Measurements from ENCODE around the gene ETS1. TPM values are rescaled to one million over a fixed set of nuclear protein-coding genes. Genes with fewer than 3 reads are reported as not detected.
A peak's percentile ranks its signal among the peaks of the same experiment; 100 is the strongest.

The ETS1 gene
- polyA plus RNA-seq, 4 donors, result 5.1 to 31.5 (median 20.9) TPM

GRCh38 chr11:128585498-128586238 is 1.7 kb downstream of the ETS1 start:
- DNase-seq (no peak), FAIRE-seq (no peak)
- Histone ChIP-seq H3K4me1 (ENCODE audit: control insufficient read depth in 3 of 3, insufficient read depth in 2 of 3, low read depth in 1 of 3, low read length in 2 of 3) (no peaks in the 10 kb centered on the region), H3K9me3 (ENCODE audit: control insufficient read depth in 2 of 2, insufficient read depth in 1 of 2, low read depth in 1 of 2, low read length in 1 of 2) (no peaks in the 10 kb centered on the region), H3K4me3 (ENCODE audit: low read depth in 1 of 3, low read length in 3 of 3) (no peak overlapping the region), H3K36me3 (ENCODE audit: control insufficient read depth in 3 of 3, insufficient read depth in 2 of 3, low read depth in 1 of 3, low read length in 3 of 3) (no peaks in the 10 kb centered on the region), H3K27ac (ENCODE audit: low read depth in 1 of 3, low read length in 2 of 3) (peak overlapping the region in 1 of 3 donors; percentile 18), H3K27me3 (ENCODE audit: control insufficient read depth in 3 of 3, insufficient read depth in 3 of 3, low read length in 3 of 3) (peaks cover 0 to 32% (median 0%) of the 10 kb centered on the region in 3 donors)
- 27 to 54% (median 45%) methylated on average over 14 of the region's 14 CpGs for WGBS, 3 donors

- H3K27ac ChIP-seq (ENCODE audit: low read depth in 1 of 3, low read length in 2 of 3), result no peak overlapping the region
- no peaks in the 10 kb centered on the region for H3K36me3 ChIP-seq (ENCODE audit: control insufficient read depth in 3 of 3, insufficient read depth in 2 of 3, low read depth in 1 of 3, low read length in 3 of 3)
- H3K4me3 ChIP-seq (ENCODE audit: low read depth in 1 of 3, low read length in 3 of 3), result no peak overlapping the region
- FAIRE-seq, result no peak
- WGBS, 3 donors, result 75 to 86% (median 77%) methylated on average over 3 of the region's 3 CpGs
- peaks cover 0 to 32% (median 0%) of the 10 kb centered on the region in 3 donors for H3K27me3 ChIP-seq (ENCODE audit: control insufficient read depth in 3 of 3, insufficient read depth in 3 of 3, low read length in 3 of 3)
- DNase-seq, result no peak
- H3K4me1 ChIP-seq (ENCODE audit: control insufficient read depth in 3 of 3, insufficient read depth in 2 of 3, low read depth in 1 of 3, low read length in 2 of 3), result no peaks in the 10 kb centered on the region
- H3K9me3 ChIP-seq (ENCODE audit: control insufficient read depth in 2 of 2, insufficient read depth in 1 of 2, low read depth in 1 of 2, low read length in 1 of 2), result no peaks in the 10 kb centered on the region
Observed at GRCh38 chr11:128584253-128584652, 3.1 kb downstream of the ETS1 start.

GRCh38 chr11:128582496-128583366 is 4.6 kb downstream of the ETS1 start:
- 57 to 60% (median 58%) methylated on average over 8 of the region's 8 CpGs for WGBS, 3 donors
- Histone ChIP-seq H3K36me3 (ENCODE audit: control insufficient read depth in 3 of 3, insufficient read depth in 2 of 3, low read depth in 1 of 3, low read length in 3 of 3) (no peaks in the 10 kb centered on the region), H3K27ac (ENCODE audit: low read depth in 1 of 3, low read length in 2 of 3) (no peak overlapping the region), H3K4me1 (ENCODE audit: control insufficient read depth in 3 of 3, insufficient read depth in 2 of 3, low read depth in 1 of 3, low read length in 2 of 3) (no peaks in the 10 kb centered on the region), H3K9me3 (ENCODE audit: control insufficient read depth in 2 of 2, insufficient read depth in 1 of 2, low read depth in 1 of 2, low read length in 1 of 2) (no peaks in the 10 kb centered on the region), H3K27me3 (ENCODE audit: control insufficient read depth in 3 of 3, insufficient read depth in 3 of 3, low read length in 3 of 3) (peaks cover 0 to 30% (median 0%) of the 10 kb centered on the region in 3 donors), H3K4me3 (ENCODE audit: low read depth in 1 of 3, low read length in 3 of 3) (no peak overlapping the region)
- FAIRE-seq, result no peak
- DNase-seq, result no peak

- no peak for FAIRE-seq
- peaks cover 0 to 26% (median 0%) of the 10 kb centered on the region in 3 donors for H3K27me3 ChIP-seq (ENCODE audit: control insufficient read depth in 3 of 3, insufficient read depth in 3 of 3, low read length in 3 of 3)
- H3K36me3 ChIP-seq (ENCODE audit: control insufficient read depth in 3 of 3, insufficient read depth in 2 of 3, low read depth in 1 of 3, low read length in 3 of 3), result no peaks in the 10 kb centered on the region
- no peaks in the 10 kb centered on the region for H3K9me3 ChIP-seq (ENCODE audit: control insufficient read depth in 2 of 2, insufficient read depth in 1 of 2, low read depth in 1 of 2, low read length in 1 of 2)
- DNase-seq, result no peak
- H3K27ac ChIP-seq (ENCODE audit: low read depth in 1 of 3, low read length in 2 of 3), result no peak overlapping the region
- no peak overlapping the region for H3K4me3 ChIP-seq (ENCODE audit: low read depth in 1 of 3, low read length in 3 of 3)
- H3K4me1 ChIP-seq (ENCODE audit: control insufficient read depth in 3 of 3, insufficient read depth in 2 of 3, low read depth in 1 of 3, low read length in 2 of 3), result peaks cover 0 to under 1% (median 0%) of the 10 kb centered on the region in 3 donors
- whole genome bisulfite sequencing, 3 donors, result 77 to 85% (median 82%) methylated on average over 7 of the region's 7 CpGs
Observed at GRCh38 chr11:128581561-128582272, 5.6 kb downstream of the ETS1 start.

GRCh38 chr11:128580612-128581011 is 6.7 kb downstream of the ETS1 start:
- no peaks in the 10 kb centered on the region for H3K9me3 ChIP-seq (ENCODE audit: control insufficient read depth in 2 of 2, insufficient read depth in 1 of 2, low read depth in 1 of 2, low read length in 1 of 2)
- FAIRE-seq (no peak), DNase-seq (no peak)
- H3K27ac ChIP-seq (ENCODE audit: low read depth in 1 of 3, low read length in 2 of 3), result no peak overlapping the region
- H3K4me1 ChIP-seq (ENCODE audit: control insufficient read depth in 3 of 3, insufficient read depth in 2 of 3, low read depth in 1 of 3, low read length in 2 of 3), result peaks cover 0 to 11% (median 1%) of the 10 kb centered on the region in 3 donors
- 59 to 73% (median 72%) methylated on average over 2 of the region's 2 CpGs for WGBS, 3 donors
- H3K27me3 ChIP-seq (ENCODE audit: control insufficient read depth in 3 of 3, insufficient read depth in 3 of 3, low read length in 3 of 3), result peaks cover 0 to 17% (median 0%) of the 10 kb centered on the region in 3 donors
- H3K4me3 ChIP-seq (ENCODE audit: low read depth in 1 of 3, low read length in 3 of 3), result no peak overlapping the region
- H3K36me3 ChIP-seq (ENCODE audit: control insufficient read depth in 3 of 3, insufficient read depth in 2 of 3, low read depth in 1 of 3, low read length in 3 of 3), result no peaks in the 10 kb centered on the region

- FAIRE-seq (no peak), DNase-seq (no peak)
- H3K27ac ChIP-seq (ENCODE audit: low read depth in 1 of 3, low read length in 2 of 3), result no peak overlapping the region
- peaks cover 0 to 11% (median 1%) of the 10 kb centered on the region in 3 donors for H3K4me1 ChIP-seq (ENCODE audit: control insufficient read depth in 3 of 3, insufficient read depth in 2 of 3, low read depth in 1 of 3, low read length in 2 of 3)
- no peaks in the 10 kb centered on the region for H3K9me3 ChIP-seq (ENCODE audit: control insufficient read depth in 2 of 2, insufficient read depth in 1 of 2, low read depth in 1 of 2, low read length in 1 of 2)
- H3K4me3 ChIP-seq (ENCODE audit: low read depth in 1 of 3, low read length in 3 of 3), result no peak overlapping the region
- H3K36me3 ChIP-seq (ENCODE audit: control insufficient read depth in 3 of 3, insufficient read depth in 2 of 3, low read depth in 1 of 3, low read length in 3 of 3), result no peaks in the 10 kb centered on the region
- 78 to 87% (median 80%) methylated on average over 4 of the region's 4 CpGs for WGBS, 3 donors
- H3K27me3 ChIP-seq (ENCODE audit: control insufficient read depth in 3 of 3, insufficient read depth in 3 of 3, low read length in 3 of 3), result peaks cover 0 to 12% (median 0%) of the 10 kb centered on the region in 3 donors
Observed at GRCh38 chr11:128579798-128580504, 7.4 kb downstream of the ETS1 start.

GRCh38 chr11:128576555-128576954 is 10.8 kb downstream of the ETS1 start:
- no peak for FAIRE-seq
- H3K36me3 ChIP-seq (ENCODE audit: control insufficient read depth in 3 of 3, insufficient read depth in 2 of 3, low read depth in 1 of 3, low read length in 3 of 3), result no peaks in the 10 kb centered on the region
- DNase-seq, result no peak
- H3K27me3 ChIP-seq (ENCODE audit: control insufficient read depth in 3 of 3, insufficient read depth in 3 of 3, low read length in 3 of 3), result peaks cover 0 to 8% (median 2%) of the 10 kb centered on the region in 3 donors
- 36 to 47% (median 37%) methylated on average over 8 of the region's 8 CpGs for WGBS, 3 donors
- no peak overlapping the region for H3K4me3 ChIP-seq (ENCODE audit: low read depth in 1 of 3, low read length in 3 of 3)
- H3K4me1 ChIP-seq (ENCODE audit: control insufficient read depth in 3 of 3, insufficient read depth in 2 of 3, low read depth in 1 of 3, low read length in 2 of 3), result peaks cover 0 to 11% (median 1%) of the 10 kb centered on the region in 3 donors
- H3K9me3 ChIP-seq (ENCODE audit: control insufficient read depth in 2 of 2, insufficient read depth in 1 of 2, low read depth in 1 of 2, low read length in 1 of 2), result no peaks in the 10 kb centered on the region
- peak overlapping the region in 1 of 3 donors; percentile 32 for H3K27ac ChIP-seq (ENCODE audit: low read depth in 1 of 3, low read length in 2 of 3)

All from small intestine (tissue), 7 donors.